Stimulated activated CD4-positive, alpha-beta T cell treated with anti-CD3 and anti-CD28 coated beads, Interleukin-15, amount 100 ng/mL, for 24 hours (primary cell): Measurements from ENCODE around the gene ASCL2.

ENCODE experiments used
- DNase-seq: peaks from one replicate; pipeline ENCODE4 v3.0.0-alpha.2; 2020

Gene ASCL2

GRCh38 chr11:2271327-2272227 is 1.2 kb upstream of the ASCL2 start:
- no peak for DNase-seq

DNA sequence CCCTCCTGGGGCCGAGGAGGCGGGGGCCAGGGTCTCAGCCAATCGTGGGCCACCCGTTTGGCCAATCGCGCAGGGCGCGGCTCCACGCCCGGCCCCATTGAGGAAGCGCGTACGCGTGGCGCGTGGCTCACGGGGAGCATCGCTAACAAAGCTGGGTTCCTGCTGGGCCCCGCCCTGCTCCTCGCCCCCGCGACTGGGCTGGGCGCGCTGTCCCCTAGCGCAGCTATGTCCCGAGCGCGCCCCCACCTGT is 614 bp upstream of the ASCL2 start:
- peak; percentile 47 for DNase-seq

- peak; percentile 63 for DNase-seq
These were observed 627 bp downstream of the ASCL2 start for GRCh38 chr11:2269601-2270321.

DNA sequence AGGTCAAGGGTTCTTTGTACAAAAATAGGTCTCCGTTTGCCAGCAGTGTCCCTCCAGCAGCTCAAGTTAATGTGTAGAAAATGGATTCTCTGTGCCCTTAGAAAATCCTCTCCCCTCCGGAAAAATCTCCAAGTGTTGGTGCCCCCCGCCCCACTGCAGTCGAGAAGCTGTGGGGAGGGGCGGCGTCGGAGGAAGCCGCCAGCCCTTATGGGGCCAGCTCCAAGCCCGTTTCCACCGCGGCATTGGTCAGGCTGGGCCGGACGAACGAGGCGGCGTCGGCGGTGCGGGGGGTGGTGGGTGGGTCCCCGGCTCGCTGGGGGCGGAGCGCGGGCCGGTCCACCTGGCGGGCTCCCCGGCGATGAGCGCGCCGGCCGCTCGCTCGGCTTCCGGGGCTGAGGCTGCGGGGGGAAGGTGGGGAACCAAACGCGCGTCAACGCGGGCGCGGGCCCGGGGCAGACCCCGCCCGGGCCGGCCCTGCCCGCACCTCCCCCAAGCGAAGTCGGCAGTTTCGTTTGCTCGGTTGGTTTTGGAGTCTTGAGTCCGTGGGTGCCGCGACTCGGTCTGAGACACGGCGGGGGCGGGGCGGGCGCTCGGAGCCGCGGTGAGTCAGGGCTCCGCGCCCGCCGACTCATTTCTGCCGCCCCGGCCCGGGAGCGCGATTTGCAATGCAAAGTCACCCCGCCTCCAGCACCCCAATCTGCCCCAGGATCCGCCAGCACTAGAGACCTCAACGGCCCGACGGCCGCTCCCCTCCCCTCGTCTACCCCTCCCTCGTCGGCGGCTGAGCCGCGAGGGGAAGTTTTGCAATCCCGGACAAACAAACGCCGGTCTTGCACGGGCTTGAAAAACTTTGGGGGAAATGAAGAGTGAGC is 1.4 kb downstream of the ASCL2 start:
- peak; percentile 92 for DNase-seq

GRCh38 chr11:2267851-2268728 is 2.3 kb downstream of the ASCL2 start:
- no peak for DNase-seq

GRCh38 chr11:2267306-2267850 is 3.0 kb downstream of the ASCL2 start:
- no peak for DNase-seq

GRCh38 chr11:2266586-2267305 is 3.6 kb downstream of the ASCL2 start:
- DNase-seq = no peak

DNA sequence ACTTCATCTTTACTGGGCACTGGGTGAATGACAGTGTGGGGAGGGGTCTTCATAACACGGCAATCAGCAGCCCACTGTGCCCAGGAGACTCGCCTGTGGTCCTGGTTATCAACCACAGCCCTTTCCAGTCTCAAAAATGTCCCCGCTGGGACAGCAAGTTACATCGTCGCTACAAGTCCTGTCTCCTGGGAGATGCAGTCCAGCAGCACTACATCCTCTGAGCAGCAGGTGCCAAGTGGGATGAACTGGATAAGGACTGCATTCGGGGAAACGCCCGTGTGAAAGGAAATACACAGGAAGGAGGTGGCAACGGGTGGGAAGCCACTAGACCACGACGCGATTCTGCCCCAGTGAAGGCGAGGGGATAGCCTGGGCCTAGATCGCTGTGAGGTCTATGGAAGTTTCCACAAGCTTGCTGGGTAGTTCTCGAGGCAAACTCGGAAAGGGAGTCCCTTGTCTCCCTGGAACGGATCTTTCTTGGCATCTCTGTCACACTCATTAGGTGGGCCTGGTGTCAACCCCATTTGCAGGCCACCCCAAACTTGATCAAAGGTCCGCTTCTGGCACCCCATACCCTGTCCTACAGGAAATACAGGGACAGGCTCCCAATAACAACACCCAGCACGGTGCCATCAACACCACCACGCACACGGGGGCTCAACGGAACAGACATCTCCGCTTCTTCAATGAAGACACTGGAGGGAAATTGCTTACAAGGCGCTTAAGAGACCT is 4.4 kb downstream of the ASCL2 start:
- no peak for DNase-seq

DNA sequence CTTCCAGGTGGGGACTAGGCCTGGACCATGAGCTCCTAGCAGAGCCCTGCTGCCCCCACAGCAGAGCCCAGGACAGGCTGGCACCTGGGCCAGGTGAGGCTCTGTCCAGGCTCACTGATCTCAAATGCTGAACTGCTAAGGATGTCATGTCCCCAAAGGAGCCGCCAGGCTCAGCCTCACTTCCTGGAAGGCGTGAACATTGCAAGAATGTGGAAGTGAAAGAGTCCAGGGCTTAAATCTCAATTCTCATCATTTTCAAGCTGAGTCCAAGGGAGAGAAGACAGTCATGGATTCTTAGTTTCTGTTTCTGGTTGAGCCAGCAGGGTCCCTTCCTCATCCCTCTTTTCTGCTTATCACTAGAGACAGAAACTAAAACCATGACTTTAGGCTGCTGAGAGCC is 5.0 kb downstream of the ASCL2 start:
- peak; percentile 49 for DNase-seq

DNA sequence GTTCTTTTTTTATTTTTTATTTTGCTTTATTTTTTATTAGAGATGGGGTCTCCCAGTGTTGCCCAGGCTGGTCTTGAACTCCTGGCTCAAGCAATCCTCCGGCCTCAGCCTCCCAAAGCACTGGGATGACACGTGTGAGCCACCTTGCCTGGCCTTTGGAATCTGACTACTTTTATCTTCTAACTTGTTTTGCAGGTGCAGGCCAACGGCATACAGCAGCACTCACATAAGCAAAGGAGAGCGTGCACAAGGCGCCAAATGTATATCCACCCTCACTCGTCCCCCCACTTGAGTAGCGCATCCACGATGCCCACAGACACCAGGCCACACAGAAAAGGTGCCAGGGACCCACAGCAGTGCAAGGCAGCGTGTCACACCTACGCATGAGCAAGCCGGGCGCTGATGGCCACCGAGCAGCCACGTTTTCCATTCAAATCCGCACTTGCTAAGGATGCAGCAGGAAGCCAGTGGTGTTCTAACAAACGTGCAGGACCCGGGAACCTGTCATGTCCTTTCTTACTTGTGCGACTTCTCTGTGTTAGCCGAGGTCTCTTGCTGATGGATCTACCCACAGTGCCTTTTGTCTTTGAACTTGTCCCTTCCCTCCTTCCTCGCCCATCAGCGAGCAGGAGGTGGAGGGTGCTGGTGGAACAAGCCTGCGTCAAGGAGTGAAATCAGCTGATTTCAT is 5.9 kb downstream of the ASCL2 start:
- DNase-seq = no peak

DNA sequence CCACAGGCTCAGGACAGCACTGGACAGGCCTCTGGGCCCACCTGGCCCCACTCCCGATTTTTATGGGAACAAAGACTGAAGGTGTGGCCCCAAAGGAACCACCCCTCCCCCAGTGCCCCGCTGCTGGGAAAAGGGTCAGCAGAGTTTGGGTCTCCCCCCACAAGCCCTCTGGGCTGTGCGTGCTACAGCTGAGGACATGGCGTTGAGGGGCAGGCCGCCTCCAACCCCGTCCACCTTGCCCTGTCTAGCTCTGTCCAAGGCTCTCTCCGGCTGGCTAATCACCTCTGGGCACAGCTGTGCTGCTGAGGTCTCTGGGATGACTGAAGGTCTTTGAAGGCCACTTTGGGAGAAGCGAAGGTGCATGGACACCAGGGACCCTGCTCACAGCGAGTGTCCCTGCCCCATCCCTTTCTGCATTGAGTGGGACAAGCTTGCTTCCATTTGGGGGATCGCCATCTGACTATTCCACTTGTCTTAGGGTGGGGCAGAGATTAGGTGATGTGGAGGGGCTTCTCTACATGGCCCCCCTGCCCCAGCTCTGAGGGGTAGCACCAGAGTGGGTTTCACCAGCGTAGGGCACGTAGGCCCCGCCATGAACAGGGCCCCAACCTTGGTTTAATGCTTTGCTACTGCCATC is 6.5 kb downstream of the ASCL2 start:
- DNase-seq = no peak

GRCh38 chr11:2263071-2263565 is 7.3 kb downstream of the ASCL2 start:
- no peak for DNase-seq

- DNase-seq = no peak
These were observed 7.9 kb downstream of the ASCL2 start for GRCh38 chr11:2262301-2263070.

- no peak for DNase-seq
These were observed 8.8 kb downstream of the ASCL2 start for GRCh38 chr11:2261436-2262230.

GRCh38 chr11:2260491-2261364 is 9.7 kb downstream of the ASCL2 start:
- no peak for DNase-seq

DNA sequence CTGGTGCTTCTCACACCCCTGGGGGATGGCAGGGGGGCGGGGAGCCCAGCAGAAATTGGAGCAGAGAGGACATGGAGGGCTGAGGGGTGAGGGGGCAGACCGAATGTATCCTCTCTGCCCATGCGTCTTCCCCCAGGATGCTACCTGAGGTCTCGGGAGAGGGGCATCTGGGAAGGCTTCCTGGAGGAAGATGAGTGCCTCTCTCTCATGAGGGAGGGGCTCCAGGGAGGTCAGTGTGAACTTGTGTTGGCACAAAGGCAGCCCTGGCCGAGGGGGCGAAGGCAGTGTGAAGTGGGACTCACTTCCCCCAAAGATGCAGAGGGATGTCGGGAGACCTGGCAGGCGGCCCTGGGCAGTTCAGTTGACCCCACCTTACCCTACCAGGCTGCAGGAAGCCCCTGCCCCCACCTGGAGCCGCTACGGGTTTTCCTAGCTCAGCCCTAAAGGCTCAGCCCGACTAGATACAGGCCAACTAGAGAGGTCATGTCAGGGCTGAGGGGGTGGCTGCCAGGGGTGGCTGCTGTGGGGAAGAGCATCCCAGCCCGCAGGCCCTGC is 10.4 kb downstream of the ASCL2 start:
- DNase-seq = no peak
